Measurements from ENCODE around the gene OBSCN. TPM values are rescaled to one million over a fixed set of nuclear protein-coding genes. Genes with fewer than 3 reads are reported as not detected.
A peak's percentile ranks its signal among the peaks of the same experiment; 100 is the strongest.

OBSCN gene
- total and polyA plus RNA-seq, 7 donors, result 0.92 to 21.0 (median 13.1) TPM

DNA sequence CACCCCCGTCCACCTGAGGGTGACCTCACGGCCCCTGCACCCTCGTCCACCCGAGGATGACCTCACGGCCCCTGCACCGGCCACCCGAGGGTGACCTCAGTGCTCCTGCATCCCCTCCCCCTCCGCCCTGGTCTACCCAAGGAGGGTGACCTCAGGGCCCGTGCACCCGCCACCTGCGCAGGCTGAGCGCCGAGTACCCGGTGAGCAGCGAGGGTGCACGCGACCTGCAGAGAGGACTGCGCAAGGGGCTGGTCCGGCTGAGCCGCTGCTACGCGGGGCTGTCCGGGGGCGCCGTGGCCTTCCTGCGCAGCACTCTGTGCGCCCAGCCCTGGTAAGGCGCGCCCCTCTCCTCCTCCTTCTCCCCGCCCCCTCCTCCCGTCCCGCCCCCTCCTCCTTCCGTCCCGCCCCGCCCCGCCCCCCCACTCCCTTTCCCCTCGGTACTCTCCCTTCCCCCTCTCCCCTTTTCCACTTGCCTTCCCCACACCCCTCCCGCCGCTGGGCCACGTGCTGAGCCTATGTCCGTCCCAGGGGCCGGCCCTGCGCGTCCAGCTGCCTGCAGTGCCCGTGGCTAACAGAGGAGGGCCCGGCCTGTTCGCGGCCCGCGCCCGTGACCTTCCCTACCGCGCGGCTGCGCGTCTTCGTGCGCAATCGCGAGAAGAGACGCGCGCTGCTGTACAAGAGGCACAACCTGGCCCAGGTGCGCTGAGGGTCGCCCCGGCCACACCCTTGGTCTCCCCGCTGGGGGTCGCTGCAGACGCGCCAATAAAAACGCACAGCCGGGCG, 170.4 kb downstream of the OBSCN start:
- peak overlapping the region; percentile 13 to 63 (median 41) for H3K27ac ChIP-seq
- WGBS, 2 donors, result 3 to 8% methylated on average over 71 to 72 of the region's 73 CpGs
- H3K36me3 ChIP-seq, result no peaks in the 10 kb centered on the region
- peak; percentile 86 for DNase-seq
- intact Hi-C loops (cut with DNase I), result no loop called here
- H3K9me3 ChIP-seq, result no peaks in the 10 kb centered on the region
- H3K4me1 ChIP-seq, result peaks cover 0 to 31% (median 26%) of the 10 kb centered on the region in 4 donors
- H3K4me3 ChIP-seq, result peak overlapping the region; percentile 34 to 55 (median 46)
- H3K27me3 ChIP-seq, result peaks cover 0 to 26% (median 0%) of the 10 kb centered on the region in 3 donors
- TF ChIP-seq, protein P1, sequence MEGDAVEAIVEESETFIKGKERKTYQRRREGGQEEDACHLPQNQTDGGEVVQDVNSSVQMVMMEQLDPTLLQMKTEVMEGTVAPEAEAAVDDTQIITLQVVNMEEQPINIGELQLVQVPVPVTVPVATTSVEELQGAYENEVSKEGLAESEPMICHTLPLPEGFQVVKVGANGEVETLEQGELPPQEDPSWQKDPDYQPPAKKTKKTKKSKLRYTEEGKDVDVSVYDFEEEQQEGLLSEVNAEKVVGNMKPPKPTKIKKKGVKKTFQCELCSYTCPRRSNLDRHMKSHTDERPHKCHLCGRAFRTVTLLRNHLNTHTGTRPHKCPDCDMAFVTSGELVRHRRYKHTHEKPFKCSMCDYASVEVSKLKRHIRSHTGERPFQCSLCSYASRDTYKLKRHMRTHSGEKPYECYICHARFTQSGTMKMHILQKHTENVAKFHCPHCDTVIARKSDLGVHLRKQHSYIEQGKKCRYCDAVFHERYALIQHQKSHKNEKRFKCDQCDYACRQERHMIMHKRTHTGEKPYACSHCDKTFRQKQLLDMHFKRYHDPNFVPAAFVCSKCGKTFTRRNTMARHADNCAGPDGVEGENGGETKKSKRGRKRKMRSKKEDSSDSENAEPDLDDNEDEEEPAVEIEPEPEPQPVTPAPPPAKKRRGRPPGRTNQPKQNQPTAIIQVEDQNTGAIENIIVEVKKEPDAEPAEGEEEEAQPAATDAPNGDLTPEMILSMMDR (IDR thresholded peaks at IDR 0.05), result peak in 2 of 4 experiments; percentile 30 to 31
- TF ChIP-seq EP300 (IDR thresholded peaks at IDR 0.05) (no peak), POLR2AphosphoS5 (IDR thresholded peaks at IDR 0.05) (peak in 1 of 4 donors; percentile 26), POLR2A (IDR thresholded peaks at IDR 0.05) (no peak)

GRCh38 chr1:228378873-228379460, 171.1 kb downstream of the OBSCN start:
- TF ChIP-seq POLR2A (IDR thresholded peaks at IDR 0.05) (no peak), EP300 (IDR thresholded peaks at IDR 0.05) (no peak), POLR2AphosphoS5 (IDR thresholded peaks at IDR 0.05) (no peak)
- TF ChIP-seq, protein P1 (IDR thresholded peaks at IDR 0.05), result no peak
- Histone ChIP-seq H3K36me3 (no peaks in the 10 kb centered on the region), H3K9me3 (no peaks in the 10 kb centered on the region), H3K27ac (peak overlapping the region in 3 of 4 donors; percentile 13 to 63 (median 43)), H3K4me1 (peaks cover 0 to 31% (median 26%) of the 10 kb centered on the region in 4 donors), H3K27me3 (peaks cover 0 to 26% (median 0%) of the 10 kb centered on the region in 3 donors), H3K4me3 (peak overlapping the region; percentile 34 to 55 (median 46))
- peak; percentile 69 for DNase-seq
- intact Hi-C loops (cut with DNase I), result no loop called here
- WGBS, 2 donors, result 3 to 6% methylated on average over 48 of the region's 48 CpGs

DNA sequence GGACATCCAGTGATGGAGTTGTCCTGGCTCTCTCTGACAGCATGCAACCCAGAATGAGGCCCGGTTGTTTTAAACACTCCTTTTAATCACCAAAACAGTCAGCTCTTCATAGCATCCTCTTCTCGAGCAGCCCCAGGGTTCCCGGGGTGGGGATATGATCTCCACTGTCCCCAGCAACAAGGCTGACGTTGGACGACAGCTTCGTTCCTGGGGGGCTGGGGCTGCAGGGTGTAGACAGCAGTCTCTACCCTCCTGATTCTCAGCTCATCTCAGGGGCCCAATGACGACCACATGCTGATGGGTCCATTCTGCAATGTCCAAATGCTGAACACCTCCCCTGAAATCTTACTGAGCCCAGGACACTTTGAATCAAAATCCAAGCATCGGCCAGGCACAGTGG, 171.8 kb downstream of the OBSCN start:
- DNase-seq, result peak; percentile 63
- H3K27ac ChIP-seq, result no peak overlapping the region
- TF ChIP-seq, protein P1 (IDR thresholded peaks at IDR 0.05), result no peak
- TF ChIP-seq POLR2AphosphoS5 (IDR thresholded peaks at IDR 0.05), result no peak
- no peak for TF ChIP-seq EP300 (IDR thresholded peaks at IDR 0.05)
- no peak for TF ChIP-seq POLR2A (IDR thresholded peaks at IDR 0.05)

DNA sequence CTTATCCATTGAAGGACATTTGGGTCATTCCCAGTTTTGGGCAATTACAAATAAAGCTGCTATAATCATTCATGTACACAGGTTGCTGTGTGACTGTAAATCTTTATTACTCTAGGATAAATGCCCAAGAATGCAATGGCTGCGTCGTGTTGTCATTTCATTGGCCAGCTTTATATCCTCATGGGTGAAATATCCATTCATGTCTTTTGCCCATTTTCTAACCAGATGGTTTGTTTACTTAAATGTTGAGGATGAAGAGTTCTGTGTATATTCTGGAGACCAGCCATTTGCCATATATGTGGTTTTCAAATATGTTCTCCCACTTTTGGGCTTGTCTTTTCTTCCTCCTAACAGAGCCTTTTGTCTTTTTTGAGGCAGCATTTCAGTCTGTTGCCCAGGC, 173.5 kb downstream of the OBSCN start:
- no peak overlapping the region for H3K27ac ChIP-seq
- no peaks in the 10 kb centered on the region for H3K9me3 ChIP-seq
- no peaks in the 10 kb centered on the region for H3K36me3 ChIP-seq
- TF ChIP-seq POLR2A (IDR thresholded peaks at IDR 0.05), result no peak
- no peak for TF ChIP-seq EP300 (IDR thresholded peaks at IDR 0.05)
- TF ChIP-seq POLR2AphosphoS5 (IDR thresholded peaks at IDR 0.05), result no peak
- TF ChIP-seq, protein P1 (IDR thresholded peaks at IDR 0.05), result no peak
- peaks cover 0 to 18% (median 16%) of the 10 kb centered on the region in 4 donors for H3K4me1 ChIP-seq
- H3K4me3 ChIP-seq, result no peak overlapping the region
- intact Hi-C loops (cut with DNase I), result no loop called here
- DNase-seq, result no peak
- H3K27me3 ChIP-seq, result peaks cover 0 to 26% (median 0%) of the 10 kb centered on the region in 3 donors
- 10 to 59% methylated on average over 2 of the region's 2 CpGs for WGBS, 2 donors

More for the DNA sequence above, 171.8 kb downstream of the OBSCN start:
- Histone ChIP-seq H3K36me3 (no peaks in the 10 kb centered on the region), H3K27me3 (peaks cover 0 to 26% (median 0%) of the 10 kb centered on the region in 3 donors), H3K9me3 (no peaks in the 10 kb centered on the region), H3K4me1 (peaks cover 0 to 28% (median 24%) of the 10 kb centered on the region in 4 donors), H3K4me3 (no peak overlapping the region)
- intact Hi-C loops (cut with DNase I), result no loop called here
- 71 to 83% methylated on average over 8 of the region's 8 CpGs for WGBS, 2 donors

Data from sigmoid colon (tissue), 7 donors.